BLaER1 treated with 17β-estradiol and CSF1 and Interleukin-3, amounts not matched to agents 10 nM and 100 nM (cell line): ENCODE results near the gene OGFOD2.

ENCODE experiments used
- H3K27ac ChIP-seq, 11 experiments: shearing (Covaris generic); formaldehyde crosslinking; 2 replicates each; pipeline ENCODE4 v1.8.1; 2022
- H3K27me3 ChIP-seq, 11 experiments: shearing (Covaris generic); formaldehyde crosslinking; 2 replicates each; pipeline ENCODE4 v1.8.1; 2022
- H3K36me3 ChIP-seq, 11 experiments: shearing (Covaris generic); formaldehyde crosslinking; 2 replicates each; pipeline ENCODE4 v1.8.1; 2022
- H3K4me1 ChIP-seq, 10 experiments: shearing (Covaris generic); formaldehyde crosslinking; 2 replicates each; pipeline ENCODE4 v1.8.1; 2022
- H3K4me2 ChIP-seq, 11 experiments: shearing (Covaris generic); formaldehyde crosslinking; 2 replicates each; pipeline ENCODE4 v1.8.1; 2022
- H3K4me3 ChIP-seq, 10 experiments: shearing (Covaris generic); formaldehyde crosslinking; 2 replicates each; pipeline ENCODE4 v1.8.1; 2022
- H3K9ac ChIP-seq, 11 experiments: shearing (Covaris generic); formaldehyde crosslinking; 2 replicates each; pipeline ENCODE4 v1.8.1; 2022
- H3K9me3 ChIP-seq, 11 experiments: shearing (Covaris generic); formaldehyde crosslinking; replicated peaks in 1 of 11; 2 replicates each; pipeline ENCODE4 v1.8.1; 2022
- H4K20me1 ChIP-seq, 11 experiments: shearing (Covaris generic); formaldehyde crosslinking; 2 replicates each; pipeline ENCODE4 v1.8.1; 2022
- Cebpa-rat ChIP-seq, 11 experiments: shearing (Covaris generic); IDR thresholded peaks; 2 replicates each; pipeline ENCODE4 v1.8.1; 2022

The OGFOD2 gene

GRCh38 chr12:122991623-122992275 is 16.7 kb downstream of the OGFOD2 start:
- H3K4me2 ChIP-seq: no peak overlapping the region
- no peak for TF ChIP-seq Cebpa-rat (IDR thresholded peaks at IDR 0.05)
- peaks cover 0 to 11% (median 0%) of the 10 kb centered on the region in 11 experiments; a peak in 3 of 22 replicates for H4K20me1 ChIP-seq
- H3K36me3 ChIP-seq: peaks cover 0 to 56% (median 11%) of the 10 kb centered on the region in 11 experiments; a peak in 10 of 22 replicates
- H3K4me3 ChIP-seq: no peak overlapping the region
- no peaks in the 10 kb centered on the region for H3K27me3 ChIP-seq
- H3K9me3 ChIP-seq: no peaks in the 10 kb centered on the region
- H3K27ac ChIP-seq: no peak overlapping the region
- no peak overlapping the region for H3K9ac ChIP-seq
- H3K4me1 ChIP-seq: no peaks in the 10 kb centered on the region

GRCh38 chr12:122992386-122992785 is 17.3 kb downstream of the OGFOD2 start:
- H3K27ac ChIP-seq: no peak overlapping the region
- no peak for TF ChIP-seq Cebpa-rat (IDR thresholded peaks at IDR 0.05)
- H3K9me3 ChIP-seq: no peaks in the 10 kb centered on the region
- no peak overlapping the region for H3K9ac ChIP-seq
- H3K4me2 ChIP-seq: no peak overlapping the region
- H4K20me1 ChIP-seq: peaks cover 0 to 17% (median 0%) of the 10 kb centered on the region in 11 experiments; a peak in 4 of 22 replicates
- H3K4me1 ChIP-seq: 0 out of 20 replicates have a peak, but pooled peaks cover 0 to under 1% (median 0%) of the 10 kb centered on the region in 10 experiments
- no peaks in the 10 kb centered on the region for H3K27me3 ChIP-seq
- no peak overlapping the region for H3K4me3 ChIP-seq
- H3K36me3 ChIP-seq: peaks cover 0 to 56% (median 5%) of the 10 kb centered on the region in 11 experiments; a peak in 8 of 22 replicates

GRCh38 chr12:122994140-122994675 is 19.2 kb downstream of the OGFOD2 start:
- TF ChIP-seq Cebpa-rat (IDR thresholded peaks at IDR 0.05): no peak
- peaks cover 0 to 43% (median 0%) of the 10 kb centered on the region in 11 experiments; a peak in 7 of 22 replicates for H3K36me3 ChIP-seq
- no peak overlapping the region for H3K4me2 ChIP-seq
- H3K4me3 ChIP-seq: no peak overlapping the region
- H4K20me1 ChIP-seq: peaks cover 0 to 31% (median 3%) of the 10 kb centered on the region in 11 experiments; a peak in 13 of 22 replicates
- H3K4me1 ChIP-seq: peaks cover 0 to 13% (median 3%) of the 10 kb centered on the region in 10 experiments; a peak in 15 of 20 replicates
- H3K9ac ChIP-seq: no peak overlapping the region; a peak in 1 of 22 replicates
- H3K27me3 ChIP-seq: no peaks in the 10 kb centered on the region
- H3K27ac ChIP-seq: no peak overlapping the region
- H3K9me3 ChIP-seq: no peaks in the 10 kb centered on the region

GRCh38 chr12:122994781-122995502 is 19.9 kb downstream of the OGFOD2 start:
- Histone ChIP-seq H4K20me1 (peaks cover 0 to 38% (median 9%) of the 10 kb centered on the region in 11 experiments; a peak in 13 of 22 replicates), H3K36me3 (peaks cover 0 to 42% (median 0%) of the 10 kb centered on the region in 11 experiments; a peak in 7 of 22 replicates), H3K9me3 (no peaks in the 10 kb centered on the region), H3K4me3 (no peak overlapping the region), H3K4me1 (peaks cover 6 to 21% (median 10%) of the 10 kb centered on the region in 10 experiments), H3K4me2 (no peak overlapping the region), H3K27ac (no peak overlapping the region), H3K9ac (no peak overlapping the region), H3K27me3 (peaks cover 0 to 5% (median 0%) of the 10 kb centered on the region in 11 experiments; a peak in 1 of 22 replicates)
- no peak for TF ChIP-seq Cebpa-rat (IDR thresholded peaks at IDR 0.05)

- Histone ChIP-seq H3K4me3 (no peak overlapping the region), H3K4me1 (peaks cover 13 to 28% (median 17%) of the 10 kb centered on the region in 10 experiments), H3K27ac (no peak overlapping the region), H3K9ac (no peak overlapping the region), H4K20me1 (peaks cover 0 to 45% (median 13%) of the 10 kb centered on the region in 11 experiments; a peak in 13 of 22 replicates), H3K27me3 (peaks cover 0 to 5% (median 0%) of the 10 kb centered on the region in 11 experiments; a peak in 1 of 22 replicates), H3K4me2 (no peak overlapping the region), H3K9me3 (no peaks in the 10 kb centered on the region), H3K36me3 (peaks cover 0 to 35% (median 0%) of the 10 kb centered on the region in 11 experiments; a peak in 6 of 22 replicates)
- no peak for TF ChIP-seq Cebpa-rat (IDR thresholded peaks at IDR 0.05)
Observed at GRCh38 chr12:122995503-122996187, 20.6 kb downstream of the OGFOD2 start.

- no peak for TF ChIP-seq Cebpa-rat (IDR thresholded peaks at IDR 0.05)
- Histone ChIP-seq H3K9ac (no peak overlapping the region), H3K36me3 (peaks cover 0 to 30% (median 0%) of the 10 kb centered on the region in 11 experiments; a peak in 6 of 22 replicates), H3K4me2 (no peak overlapping the region), H3K9me3 (no peaks in the 10 kb centered on the region), H3K4me1 (peaks cover 16 to 33% (median 22%) of the 10 kb centered on the region in 10 experiments), H3K4me3 (no peak overlapping the region), H3K27ac (no peak overlapping the region), H3K27me3 (peaks cover 0 to 5% (median 0%) of the 10 kb centered on the region in 11 experiments; a peak in 1 of 22 replicates), H4K20me1 (peaks cover 0 to 46% (median 13%) of the 10 kb centered on the region in 11 experiments; a peak in 13 of 22 replicates)
Observed at GRCh38 chr12:122996188-122996601, 21.2 kb downstream of the OGFOD2 start.

- H3K9me3 ChIP-seq: no peaks in the 10 kb centered on the region
- peaks cover 16 to 39% (median 28%) of the 10 kb centered on the region in 10 experiments for H3K4me1 ChIP-seq
- no peak overlapping the region for H3K4me2 ChIP-seq
- no peak overlapping the region for H3K9ac ChIP-seq
- TF ChIP-seq Cebpa-rat (IDR thresholded peaks at IDR 0.05): no peak
- no peak overlapping the region for H3K4me3 ChIP-seq
- H3K27me3 ChIP-seq: peaks cover 0 to 5% (median 0%) of the 10 kb centered on the region in 11 experiments; a peak in 1 of 22 replicates
- H3K36me3 ChIP-seq: peaks cover 0 to 24% (median 0%) of the 10 kb centered on the region in 11 experiments; a peak in 6 of 22 replicates
- no peak overlapping the region for H3K27ac ChIP-seq
- H4K20me1 ChIP-seq: peaks cover 0 to 45% (median 13%) of the 10 kb centered on the region in 11 experiments; a peak in 13 of 22 replicates
Observed at GRCh38 chr12:122996621-122997342, 21.7 kb downstream of the OGFOD2 start.
